KMS-11 (cell line): ENCODE data around the gene SKAP1.
"Not testable (repeated sequence)": the region's sequence is repeated elsewhere in the genome, so short reads cannot be mapped to it uniquely, and the experiment has no call there.

Experiments used
- H2AFZ ChIP-seq: fragments of 200-600 bp; sonication (generic); 2 replicates; pipeline ENCODE4 v1.6.1; 2016; ENCODE audit warnings: antibody characterized with exemption, mixed run types, low read depth
- H3K27ac ChIP-seq: fragments of 200-600 bp; sonication (generic); 2 replicates; pipeline ENCODE4 v1.6.1; 2016; ENCODE audit warnings: mild to moderate bottlenecking, mixed run types
- H3K27me3 ChIP-seq: fragments of 200-600 bp; sonication (generic); 2 replicates; pipeline ENCODE4 v1.6.1; 2017; ENCODE audit warnings: mild to moderate bottlenecking, low read depth, mixed run types, moderate library complexity; ENCODE audit not compliant: insufficient read depth
- H3K36me3 ChIP-seq: fragments of 200-600 bp; sonication (generic); 2 replicates; pipeline ENCODE4 v1.6.1; 2017; ENCODE audit warnings: mild to moderate bottlenecking, mixed run types; ENCODE audit not compliant: insufficient read depth
- H3K4me1 ChIP-seq: fragments of 200-600 bp; sonication (generic); 2 replicates; pipeline ENCODE4 v1.6.1; 2016; ENCODE audit warnings: mild to moderate bottlenecking, low read depth, mixed run types; ENCODE audit not compliant: poor library complexity, severe bottlenecking
- H3K4me2 ChIP-seq: fragments of 200-600 bp; sonication (generic); 2 replicates; pipeline ENCODE4 v1.7.0; 2016; ENCODE audit warnings: mild to moderate bottlenecking, mixed run types
- H3K4me3 ChIP-seq: fragments of 200-600 bp; sonication (generic); IDR thresholded peaks from 2 replicates; pipeline ENCODE4 v1.6.1; 2017; ENCODE audit warnings: low read depth, low read length, mixed read lengths; ENCODE audit not compliant: insufficient read depth
- H3K79me2 ChIP-seq: fragments of 200-600 bp; sonication (generic); 2 replicates; pipeline ENCODE4 v1.6.1; 2016; ENCODE audit warnings: low read depth, mixed run types; ENCODE audit not compliant: insufficient read depth
- H3K9ac ChIP-seq: fragments of 200-600 bp; sonication (generic); 2 replicates; pipeline ENCODE4 v1.6.1; 2016; ENCODE audit warnings: mild to moderate bottlenecking, mixed run types
- H4K20me1 ChIP-seq: fragments of 200-600 bp; sonication (generic); 2 replicates; pipeline ENCODE4 v1.6.1; 2016; ENCODE audit warnings: mild to moderate bottlenecking, mixed run types; ENCODE audit not compliant: insufficient read depth
- TF ChIP-seq, protein P1 (sequence below): fragments of 200-600 bp; sonication (generic); conservative IDR thresholded peaks from 2 replicates; pipeline ENCODE4 v1.6.1; 2017; ENCODE audit warnings: low read depth, mild to moderate bottlenecking, antibody characterized with exemption, low read length, moderate library complexity, mixed read lengths

The SKAP1 gene

DNA sequence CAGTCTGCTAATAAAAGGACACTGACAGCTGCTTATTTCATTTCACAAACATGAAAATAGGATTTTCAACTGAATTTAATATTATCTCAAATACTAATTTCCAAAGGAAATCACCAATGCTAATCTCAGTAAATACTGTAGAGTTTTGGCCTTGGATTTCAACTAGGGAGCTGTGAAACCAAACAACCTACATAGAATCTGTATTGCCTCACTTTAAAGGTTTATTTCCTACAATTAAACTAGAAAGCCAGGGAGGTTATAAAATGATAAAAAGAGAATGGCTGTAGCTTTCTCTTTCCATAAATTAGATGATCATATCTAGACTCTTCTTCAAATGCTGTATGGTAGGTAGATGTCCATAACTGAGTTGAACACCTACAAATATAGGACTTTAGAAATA, 82.8 kb downstream of the SKAP1 start:
- TF ChIP-seq, protein P1, sequence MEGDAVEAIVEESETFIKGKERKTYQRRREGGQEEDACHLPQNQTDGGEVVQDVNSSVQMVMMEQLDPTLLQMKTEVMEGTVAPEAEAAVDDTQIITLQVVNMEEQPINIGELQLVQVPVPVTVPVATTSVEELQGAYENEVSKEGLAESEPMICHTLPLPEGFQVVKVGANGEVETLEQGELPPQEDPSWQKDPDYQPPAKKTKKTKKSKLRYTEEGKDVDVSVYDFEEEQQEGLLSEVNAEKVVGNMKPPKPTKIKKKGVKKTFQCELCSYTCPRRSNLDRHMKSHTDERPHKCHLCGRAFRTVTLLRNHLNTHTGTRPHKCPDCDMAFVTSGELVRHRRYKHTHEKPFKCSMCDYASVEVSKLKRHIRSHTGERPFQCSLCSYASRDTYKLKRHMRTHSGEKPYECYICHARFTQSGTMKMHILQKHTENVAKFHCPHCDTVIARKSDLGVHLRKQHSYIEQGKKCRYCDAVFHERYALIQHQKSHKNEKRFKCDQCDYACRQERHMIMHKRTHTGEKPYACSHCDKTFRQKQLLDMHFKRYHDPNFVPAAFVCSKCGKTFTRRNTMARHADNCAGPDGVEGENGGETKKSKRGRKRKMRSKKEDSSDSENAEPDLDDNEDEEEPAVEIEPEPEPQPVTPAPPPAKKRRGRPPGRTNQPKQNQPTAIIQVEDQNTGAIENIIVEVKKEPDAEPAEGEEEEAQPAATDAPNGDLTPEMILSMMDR, result no peak
- Histone ChIP-seq H3K9ac (no peak overlapping the region), H3K27ac (no peak overlapping the region), H3K36me3 (no peaks in the 10 kb centered on the region), H3K27me3 (no peaks in the 10 kb centered on the region), H3K4me2 (no peak overlapping the region), H3K79me2 (no peaks in the 10 kb centered on the region), H2AFZ (no peak overlapping the region), H3K4me3 (no peak overlapping the region), H3K4me1 (peaks cover 7% of the 10 kb centered on the region), H4K20me1 (no peaks in the 10 kb centered on the region)

- H3K4me1 ChIP-seq, result no peaks in the 10 kb centered on the region
- no peak overlapping the region for H3K9ac ChIP-seq
- no peaks in the 10 kb centered on the region for H3K79me2 ChIP-seq
- no peaks in the 10 kb centered on the region for H3K36me3 ChIP-seq
- no peak overlapping the region for H3K4me2 ChIP-seq
- no peak overlapping the region for H3K4me3 ChIP-seq
- TF ChIP-seq, protein P1, result no peak
- no peak overlapping the region for H3K27ac ChIP-seq
- no peaks in the 10 kb centered on the region for H3K27me3 ChIP-seq
- H4K20me1 ChIP-seq, result no peaks in the 10 kb centered on the region
- no peak overlapping the region for H2AFZ ChIP-seq
Measured at GRCh38 chr17:48344251-48344650, 85.8 kb downstream of the SKAP1 start.

DNA sequence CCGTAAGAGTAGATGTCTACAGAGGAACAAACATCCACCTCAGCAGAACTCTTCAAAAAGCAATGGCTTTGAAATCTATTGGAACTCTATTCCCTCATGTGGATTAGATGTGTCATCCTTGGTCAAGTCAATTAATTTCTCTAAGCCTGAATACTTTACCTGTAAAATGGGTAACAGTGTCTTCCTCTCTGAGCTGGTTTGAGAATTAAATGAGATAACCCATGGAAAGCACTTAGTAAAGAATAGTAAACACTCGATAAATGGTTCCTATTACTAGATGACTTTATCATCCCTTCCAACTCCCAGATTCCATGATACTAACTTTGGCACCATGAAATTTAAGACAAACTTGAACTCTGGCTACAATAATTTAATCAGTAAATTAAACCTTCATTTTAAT, 89.1 kb downstream of the SKAP1 start:
- TF ChIP-seq, protein P1, result no peak
- Histone ChIP-seq H3K4me2 (no peak overlapping the region), H3K4me3 (no peak overlapping the region), H3K27ac (no peak overlapping the region), H3K4me1 (no peaks in the 10 kb centered on the region), H3K27me3 (no peaks in the 10 kb centered on the region), H3K79me2 (no peaks in the 10 kb centered on the region), H3K9ac (no peak overlapping the region), H2AFZ (no peak overlapping the region), H3K36me3 (no peaks in the 10 kb centered on the region), H4K20me1 (no peaks in the 10 kb centered on the region)

DNA sequence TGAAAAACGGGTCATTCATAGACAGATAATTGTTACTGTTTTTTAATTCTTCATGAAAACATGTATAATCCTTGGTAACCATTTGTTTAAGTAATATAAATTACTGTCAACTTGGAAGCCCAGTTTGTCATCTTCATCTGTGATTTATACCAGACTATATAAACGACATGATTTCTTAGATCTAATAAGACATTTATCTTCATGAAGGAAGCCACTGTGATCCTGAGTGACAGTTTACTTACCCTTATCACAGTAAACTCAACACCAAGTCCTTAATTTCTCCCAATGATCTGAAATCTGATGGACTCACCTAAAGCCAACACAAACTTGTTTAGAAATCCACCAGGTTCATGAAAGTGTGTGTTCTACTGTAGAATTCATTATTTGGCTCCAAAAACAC, 91.3 kb downstream of the SKAP1 start:
- Histone ChIP-seq H3K27ac (no peak overlapping the region), H3K9ac (no peak overlapping the region), H4K20me1 (no peaks in the 10 kb centered on the region), H3K27me3 (no peaks in the 10 kb centered on the region), H3K4me3 (no peak overlapping the region), H3K79me2 (no peaks in the 10 kb centered on the region), H3K4me1 (peaks cover 8% of the 10 kb centered on the region), H2AFZ (no peak overlapping the region), H3K36me3 (no peaks in the 10 kb centered on the region), H3K4me2 (no peak overlapping the region)
- TF ChIP-seq, protein P1, result no peak

- H3K9ac ChIP-seq, H3K4me2 ChIP-seq, H3K27ac ChIP-seq, H4K20me1 ChIP-seq, H3K27me3 ChIP-seq, H2AFZ ChIP-seq, H3K4me3 ChIP-seq, H3K79me2 ChIP-seq, H3K36me3 ChIP-seq: not testable (repeated sequence)
- peaks cover 17% of the 10 kb centered on the region for H3K4me1 ChIP-seq
Measured at GRCh38 chr17:48337903-48338302, 92.1 kb downstream of the SKAP1 start.
